Small intestine (tissue), 7 donors: ENCODE measurements around the gene MDGA2. TPM values are rescaled to one million over a fixed set of nuclear protein-coding genes. Genes with fewer than 3 reads are reported as not detected.

Experiments
- DNase-seq, 2 donors: peaks; one replicate each; pipeline versions ENCODE4 v3.0.0 to v3.0.0-alpha.2; 2013
- FAIRE-seq: peaks from 2 replicates; lab custom pipeline; 2012; peaks lifted over from hg19 to GRCh38; lab: Jason Lieb, UNC
- H3K27ac ChIP-seq, 3 donors: one replicate each; pipeline ENCODE4 v1.5.1; 2013; ENCODE audit warnings: low read length in 2 of 3, mild to moderate bottlenecking in 2 of 3, control low read depth in 1 of 3, inconsistent platforms in 1 of 3, low read depth in 1 of 3, moderate library complexity in 1 of 3
- H3K27me3 ChIP-seq, 3 donors: one replicate each; pipeline ENCODE4 v1.6.1; 2013; ENCODE audit warnings: low read length in 3 of 3, inconsistent platforms in 1 of 3; ENCODE audit not compliant: control insufficient read depth in 3 of 3, insufficient read depth in 3 of 3
- H3K36me3 ChIP-seq, 3 donors: one replicate each; pipeline ENCODE4 v1.6.1; 2013; ENCODE audit warnings: low read length in 3 of 3, inconsistent platforms in 1 of 3, low read depth in 1 of 3, mild to moderate bottlenecking in 1 of 3, moderate library complexity in 1 of 3; ENCODE audit not compliant: control insufficient read depth in 3 of 3, insufficient read depth in 2 of 3
- H3K4me1 ChIP-seq, 3 donors: one replicate each; pipeline ENCODE4 v1.6.1; 2013; ENCODE audit warnings: low read length in 2 of 3, inconsistent platforms in 1 of 3, low read depth in 1 of 3, mild to moderate bottlenecking in 1 of 3, moderate library complexity in 1 of 3; ENCODE audit not compliant: control insufficient read depth in 3 of 3, insufficient read depth in 2 of 3
- H3K4me3 ChIP-seq, 3 donors: one replicate each; pipeline ENCODE4 v1.5.1; 2013; ENCODE audit warnings: low read length in 3 of 3, control low read depth in 1 of 3, inconsistent platforms in 1 of 3, low read depth in 1 of 3, mild to moderate bottlenecking in 1 of 3, moderate library complexity in 1 of 3
- H3K9me3 ChIP-seq, 2 donors: one replicate each; pipeline ENCODE4 v1.6.1; 2013; ENCODE audit warnings: low read depth in 1 of 2, low read length in 1 of 2; ENCODE audit not compliant: control insufficient read depth in 2 of 2, insufficient read depth in 1 of 2
- WGBS, 3 donors: extraction: QIAGEN DNeasy Blood & Tissue Kit; methylation state at CpG; one replicate each; pipeline ENCODE4 v1.1.7; 2013; 5-methylcytosine and 5-hydroxymethylcytosine counted together
- polyA plus RNA-seq, 4 donors: library from polyadenylated mRNA; stranded (reverse) in 3 of 4; unstranded in 1 of 4; fragments of 200-250 nt in 3 of 4; fragments of 120-200 nt in 1 of 4; gene quantifications; one replicate each; pipeline versions ENCODE4 v1.2.1 to v1.2.3, GENCODE V29; 2013
- donor health status: healthy with polysubstance abuse.
- donor health status: control.
- donor health status: control.
- donor health status: Bipolar disorder and iron deficiency.
- donor health status: healthy.

MDGA2 gene
- polyA plus RNA-seq, 4 donors: 0.01 to 0.06 TPM; not detected in 2

DNA sequence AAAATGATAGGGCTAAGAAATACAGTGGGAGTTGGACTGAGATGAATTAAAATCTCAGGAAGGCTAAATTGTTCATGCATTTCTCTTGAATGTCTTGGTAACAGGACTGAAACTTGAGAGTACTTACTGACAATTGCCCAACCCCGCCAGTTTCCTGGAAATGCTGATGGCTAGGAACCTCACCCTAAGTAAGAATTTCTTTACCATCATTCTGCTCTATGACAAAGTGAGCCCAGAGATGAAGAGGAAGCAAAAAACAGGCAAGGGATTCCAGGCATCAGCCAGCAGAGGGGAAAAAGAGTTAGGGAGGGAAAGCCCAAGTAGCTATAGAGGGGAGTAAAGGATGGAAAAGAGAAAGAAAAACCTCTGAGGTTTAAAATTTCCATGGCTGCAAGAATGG, 397.7 kb downstream of the MDGA2 start:
- H3K27me3 ChIP-seq: no peaks in the 10 kb centered on the region
- DNase-seq (no peak), FAIRE-seq (no peak)
- no peaks in the 10 kb centered on the region for H3K36me3 ChIP-seq
- H3K4me3 ChIP-seq: no peak overlapping the region
- no peak overlapping the region for H3K27ac ChIP-seq
- H3K4me1 ChIP-seq: no peaks in the 10 kb centered on the region
- WGBS, 3 donors: 70 to 85% (median 82%) methylated on average over 1 of the region's 1 CpG
- H3K9me3 ChIP-seq: no peaks in the 10 kb centered on the region

GRCh38 chr14:47276931-47277330, 398.5 kb downstream of the MDGA2 start:
- 55 to 58% (median 57%) methylated on average over 3 of the region's 3 CpGs for WGBS, 3 donors
- H3K36me3 ChIP-seq: no peaks in the 10 kb centered on the region
- DNase-seq (no peak), FAIRE-seq (no peak)
- H3K4me3 ChIP-seq: no peak overlapping the region
- no peaks in the 10 kb centered on the region for H3K27me3 ChIP-seq
- no peaks in the 10 kb centered on the region for H3K4me1 ChIP-seq
- H3K9me3 ChIP-seq: no peaks in the 10 kb centered on the region
- H3K27ac ChIP-seq: no peak overlapping the region

DNA sequence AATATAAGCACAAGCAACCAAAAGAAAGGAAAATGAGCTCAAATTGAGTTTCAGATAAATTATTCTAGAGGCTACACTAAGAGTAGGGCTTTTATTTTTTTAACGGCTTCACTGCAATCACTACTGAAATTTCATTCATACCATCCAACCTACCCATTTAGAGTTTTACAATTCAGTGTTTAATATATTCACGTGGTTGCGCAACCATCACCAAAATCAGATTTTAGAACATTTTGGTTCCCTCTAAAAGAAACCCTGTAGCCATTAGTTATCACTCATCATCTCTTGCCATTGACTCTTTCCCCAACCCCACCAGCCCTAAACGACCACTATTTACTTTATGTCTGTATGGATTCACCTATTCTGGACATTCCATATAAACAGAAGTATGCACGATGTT, 401.5 kb downstream of the MDGA2 start:
- Histone ChIP-seq H3K36me3 (no peaks in the 10 kb centered on the region), H3K4me1 (no peaks in the 10 kb centered on the region), H3K27ac (no peak overlapping the region), H3K9me3 (no peaks in the 10 kb centered on the region), H3K27me3 (no peaks in the 10 kb centered on the region), H3K4me3 (no peak overlapping the region)
- FAIRE-seq: no peak
- DNase-seq: no peak
- WGBS, 3 donors: 51 to 81% (median 60%) methylated on average over 5 of the region's 5 CpGs

GRCh38 chr14:47270715-47271114, 404.7 kb downstream of the MDGA2 start:
- H3K36me3 ChIP-seq: no peaks in the 10 kb centered on the region
- no peaks in the 10 kb centered on the region for H3K9me3 ChIP-seq
- no peak for FAIRE-seq
- no peak for DNase-seq
- no peaks in the 10 kb centered on the region for H3K27me3 ChIP-seq
- no peak overlapping the region for H3K4me3 ChIP-seq
- no peak overlapping the region for H3K27ac ChIP-seq
- WGBS, 3 donors: 66 to 83% (median 77%) methylated on average over 4 of the region's 4 CpGs
- H3K4me1 ChIP-seq: no peaks in the 10 kb centered on the region

DNA sequence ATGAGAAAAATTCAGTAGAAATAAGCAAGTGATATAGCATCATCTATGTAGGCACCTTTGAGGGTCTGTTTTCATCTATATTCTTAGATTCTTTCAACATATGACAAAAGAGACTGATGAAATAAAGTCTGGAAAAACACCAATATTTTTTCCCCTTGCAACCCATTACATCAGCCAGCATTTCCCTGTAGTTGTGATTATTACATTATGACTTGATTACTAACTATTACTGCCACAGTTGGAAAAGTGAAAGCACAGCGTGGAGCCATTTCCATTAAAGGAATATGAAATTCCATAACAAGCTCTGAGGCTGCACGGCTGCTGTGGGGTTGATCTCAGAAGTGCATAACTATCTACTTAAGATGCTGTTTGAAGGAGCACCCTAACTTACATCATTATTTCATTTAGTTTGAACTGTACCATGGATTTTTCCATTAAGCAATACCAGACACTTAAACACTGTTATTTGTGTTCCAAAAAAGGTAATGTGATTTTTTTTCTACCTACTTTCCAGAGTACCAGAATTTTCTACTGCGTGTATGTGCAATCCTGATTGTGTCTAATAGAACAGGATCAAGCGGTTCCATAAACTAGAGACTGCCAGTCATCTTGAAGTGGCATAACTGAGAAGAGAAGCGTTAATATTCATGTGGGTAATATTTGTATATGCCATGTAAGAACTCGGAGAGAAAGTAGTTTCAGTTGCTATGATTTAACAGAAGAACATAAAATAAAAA, 405.5 kb downstream of the MDGA2 start:
- 65 to 77% (median 68%) methylated on average over 6 of the region's 6 CpGs for WGBS, 3 donors
- FAIRE-seq: no peak
- Histone ChIP-seq H3K4me3 (no peak overlapping the region), H3K4me1 (no peaks in the 10 kb centered on the region), H3K27me3 (no peaks in the 10 kb centered on the region), H3K27ac (no peak overlapping the region), H3K36me3 (no peaks in the 10 kb centered on the region), H3K9me3 (no peaks in the 10 kb centered on the region)
- DNase-seq: no peak

DNA sequence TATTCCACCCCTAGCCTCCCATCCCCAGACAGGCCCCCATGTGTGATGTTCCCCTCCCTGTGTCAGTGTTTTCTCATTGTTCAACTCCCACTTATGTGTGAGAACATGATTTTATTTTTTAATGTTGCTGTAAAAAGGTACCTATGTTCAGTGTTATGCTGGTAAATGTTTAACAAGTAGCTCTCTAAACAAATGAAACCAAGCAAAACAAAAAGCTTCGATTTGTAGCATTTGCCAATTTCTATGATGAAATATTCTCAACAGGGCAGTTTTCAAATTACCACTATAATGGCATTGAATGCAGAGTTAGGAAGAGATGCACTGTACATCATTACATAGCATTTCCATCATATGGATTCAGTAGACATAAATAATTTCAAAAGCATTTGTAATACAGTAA, 410.6 kb downstream of the MDGA2 start:
- no peak overlapping the region for H3K27ac ChIP-seq
- H3K27me3 ChIP-seq: no peaks in the 10 kb centered on the region
- FAIRE-seq: no peak
- WGBS, 3 donors: 65 to 74% (median 66%) methylated on average over 1 of the region's 1 CpG
- H3K4me3 ChIP-seq: no peak overlapping the region
- no peaks in the 10 kb centered on the region for H3K9me3 ChIP-seq
- H3K4me1 ChIP-seq: no peaks in the 10 kb centered on the region
- no peak for DNase-seq
- H3K36me3 ChIP-seq: no peaks in the 10 kb centered on the region

DNA sequence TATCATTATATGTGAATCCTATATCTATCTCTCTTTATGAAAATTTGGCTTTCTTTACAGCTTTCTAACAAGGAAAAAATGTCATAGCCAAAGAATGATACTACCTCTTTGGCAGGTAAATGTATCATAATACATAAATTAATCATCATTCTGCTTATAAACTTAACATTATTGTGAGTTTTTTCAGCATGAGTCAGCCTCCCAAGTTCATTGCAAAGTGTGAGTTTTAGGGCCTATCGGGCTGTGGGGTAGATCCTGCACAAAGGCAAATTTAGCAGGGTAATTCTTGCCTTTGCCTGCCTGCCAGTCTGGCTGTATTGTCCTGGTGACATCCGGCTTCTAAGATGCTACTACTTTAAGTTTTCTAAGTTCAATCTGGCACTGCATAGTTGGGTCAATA, 412.6 kb downstream of the MDGA2 start:
- no peaks in the 10 kb centered on the region for H3K4me1 ChIP-seq
- H3K27me3 ChIP-seq: no peaks in the 10 kb centered on the region
- no peak for FAIRE-seq
- no peaks in the 10 kb centered on the region for H3K36me3 ChIP-seq
- no peak for DNase-seq
- H3K4me3 ChIP-seq: no peak overlapping the region
- no peak overlapping the region for H3K27ac ChIP-seq
- no peaks in the 10 kb centered on the region for H3K9me3 ChIP-seq
- whole genome bisulfite sequencing, 3 donors: 73 to 84% (median 80%) methylated on average over 2 of the region's 2 CpGs

DNA sequence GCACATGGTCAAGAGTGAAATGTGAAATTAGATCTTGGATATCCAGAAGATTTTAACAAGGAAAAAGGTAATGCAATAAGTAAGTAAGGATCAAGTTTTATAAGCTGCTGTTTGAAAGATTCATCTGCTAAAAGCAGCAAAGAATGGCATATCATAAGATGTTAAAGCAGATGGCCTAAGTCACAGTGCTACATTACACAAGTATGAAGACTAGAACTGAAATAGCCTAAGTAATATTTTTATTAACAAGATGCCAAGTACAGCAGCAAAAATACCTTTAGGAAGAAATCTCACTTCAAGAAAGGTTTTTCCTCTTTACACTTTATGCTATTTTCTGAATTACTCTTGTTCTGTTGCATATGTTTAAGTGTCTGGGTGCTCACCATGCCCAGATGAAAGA, 414.1 kb downstream of the MDGA2 start:
- no peaks in the 10 kb centered on the region for H3K4me1 ChIP-seq
- no peak for FAIRE-seq
- H3K36me3 ChIP-seq: no peaks in the 10 kb centered on the region
- H3K27ac ChIP-seq: no peak overlapping the region
- no peaks in the 10 kb centered on the region for H3K9me3 ChIP-seq
- no peak overlapping the region for H3K4me3 ChIP-seq
- no peak for DNase-seq
- H3K27me3 ChIP-seq: no peaks in the 10 kb centered on the region

DNA sequence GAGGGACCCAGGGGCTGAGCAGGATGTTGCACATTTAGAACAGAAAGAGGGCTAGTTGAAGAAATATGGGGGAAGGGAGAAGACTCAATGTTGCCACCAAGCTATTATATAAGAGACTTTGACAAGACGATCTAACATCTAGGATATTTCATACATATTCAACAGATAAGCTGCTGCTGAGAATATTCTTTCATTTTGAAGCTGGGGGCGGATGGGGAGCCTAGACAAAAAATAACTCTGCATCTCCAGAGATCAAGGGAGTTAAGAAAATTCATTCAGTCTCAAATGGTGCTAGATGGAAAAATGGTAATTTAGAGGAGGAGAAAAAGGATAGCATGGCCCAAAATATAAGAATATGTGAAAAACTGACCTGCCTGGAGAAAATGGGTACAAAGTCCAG, 415.6 kb downstream of the MDGA2 start:
- Histone ChIP-seq H3K27ac (no peak overlapping the region), H3K27me3 (no peaks in the 10 kb centered on the region), H3K4me3 (no peak overlapping the region), H3K9me3 (no peaks in the 10 kb centered on the region), H3K36me3 (no peaks in the 10 kb centered on the region), H3K4me1 (no peaks in the 10 kb centered on the region)
- DNase-seq (no peak), FAIRE-seq (no peak)
- 54 to 83% (median 57%) methylated on average over 2 of the region's 2 CpGs for WGBS, 3 donors
